ENCODE data around the gene SLC25A21. TPM values are rescaled to one million over a fixed set of nuclear protein-coding genes. Genes with fewer than 3 reads are reported as not detected.

Gene SLC25A21
- total RNA-seq, 1 donor from 2014 or later = not detected

- ChIA-PET CTCF (no interaction called here), POLR2A (no interaction called here)
- DNase-seq = no peak
- Mint-ChIP-seq H3K36me3 (ENCODE audit: low read depth) (no peaks in the 10 kb centered on the region), H3K4me3 (no peak overlapping the region), H3K27ac (no peak overlapping the region), H3K9me3 (no peaks in the 10 kb centered on the region), H3K27me3 (no peaks in the 10 kb centered on the region), H3K4me1 (no peaks in the 10 kb centered on the region)
- ATAC-seq (ENCODE audit: low read depth) = no peak
- TF ChIP-seq CTCF (IDR thresholded peaks at IDR 0.05) = no peak
- intact Hi-C loops (cut with micrococcal nuclease) = no loop called here
Observed at GRCh38 chr14:37144729-37145363, 27.6 kb downstream of the SLC25A21 start.

- ChIA-PET CTCF (no interaction called here), POLR2A (no interaction called here)
- Mint-ChIP-seq H3K27ac (no peak overlapping the region), H3K4me3 (no peak overlapping the region), H3K4me1 (no peaks in the 10 kb centered on the region), H3K27me3 (no peaks in the 10 kb centered on the region), H3K9me3 (no peaks in the 10 kb centered on the region), H3K36me3 (ENCODE audit: low read depth) (no peaks in the 10 kb centered on the region)
- DNase-seq (no peak), ATAC-seq (ENCODE audit: low read depth) (no peak)
- intact Hi-C loops (cut with micrococcal nuclease) = no loop called here
- no peak for TF ChIP-seq CTCF (IDR thresholded peaks at IDR 0.05)
Observed at GRCh38 chr14:37143475-37143874, 28.9 kb downstream of the SLC25A21 start.

GRCh38 chr14:37142835-37143401 is 29.5 kb downstream of the SLC25A21 start:
- Mint-ChIP-seq H3K9me3 (no peaks in the 10 kb centered on the region), H3K27me3 (no peaks in the 10 kb centered on the region), H3K4me1 (no peaks in the 10 kb centered on the region), H3K27ac (no peak overlapping the region), H3K36me3 (ENCODE audit: low read depth) (no peaks in the 10 kb centered on the region), H3K4me3 (no peak overlapping the region)
- intact Hi-C loops (cut with micrococcal nuclease) = no loop called here
- POLR2A ChIA-PET = no interaction called here
- TF ChIP-seq CTCF (IDR thresholded peaks at IDR 0.05) = no peak
- DNase-seq (no peak), ATAC-seq (ENCODE audit: low read depth) (no peak)
- CTCF ChIA-PET = no interaction called here

GRCh38 chr14:37140176-37140575 is 32.2 kb downstream of the SLC25A21 start:
- CTCF ChIA-PET = no interaction called here

GRCh38 chr14:37139710-37140109 is 32.7 kb downstream of the SLC25A21 start:
- H3K9me3 Mint-ChIP-seq = peaks cover 2% of the 10 kb centered on the region
- intact Hi-C loops (cut with micrococcal nuclease) = no loop called here
- no peak overlapping the region for H3K4me3 Mint-ChIP-seq
- ATAC-seq (ENCODE audit: low read depth) = no peak
- POLR2A ChIA-PET = no interaction called here
- DNase-seq = no peak
- no peak for TF ChIP-seq CTCF (IDR thresholded peaks at IDR 0.05)
- H3K4me1 Mint-ChIP-seq = no peaks in the 10 kb centered on the region
- H3K27ac Mint-ChIP-seq = no peak overlapping the region
- CTCF ChIA-PET = no interaction called here
- no peaks in the 10 kb centered on the region for H3K36me3 Mint-ChIP-seq (ENCODE audit: low read depth)
- no peaks in the 10 kb centered on the region for H3K27me3 Mint-ChIP-seq

More at GRCh38 chr14:37140176-37140575, 32.2 kb downstream of the SLC25A21 start:
- H3K4me1 Mint-ChIP-seq = no peaks in the 10 kb centered on the region
- ATAC-seq (ENCODE audit: low read depth) = no peak
- peaks cover 2% of the 10 kb centered on the region for H3K9me3 Mint-ChIP-seq
- POLR2A ChIA-PET = no interaction called here
- intact Hi-C loops (cut with micrococcal nuclease) = no loop called here
- no peaks in the 10 kb centered on the region for H3K36me3 Mint-ChIP-seq (ENCODE audit: low read depth)
- no peak overlapping the region for H3K4me3 Mint-ChIP-seq
- H3K27me3 Mint-ChIP-seq = no peaks in the 10 kb centered on the region
- no peak overlapping the region for H3K27ac Mint-ChIP-seq
- DNase-seq = no peak
- TF ChIP-seq CTCF (IDR thresholded peaks at IDR 0.05) = no peak

Data from activated B cell treated with CpG ODN at 0.5 μM for 24 hours (primary cell).